Vagina (tissue), 2 donors: ENCODE measurements around the gene LYPD8. TPM values are rescaled to one million over a fixed set of nuclear protein-coding genes. Genes with fewer than 3 reads are reported as not detected.

Source experiments
- DNase-seq, 2 donors: peaks; one replicate each; pipeline ENCODE4 v3.0.0-alpha.2; 2017; ENCODE audit errors: extremely low spot score in 2 of 2
- H3K27ac ChIP-seq: fragments of 200-600 bp; sonication (generic); one replicate; pipeline ENCODE4 v1.5.1; 2019
- H3K27me3 ChIP-seq: fragments of 200-600 bp; sonication (generic); one replicate; pipeline ENCODE4 v1.5.1; 2019
- H3K36me3 ChIP-seq, 2 donors: fragments of 200-600 bp; sonication (generic); one replicate each; pipeline ENCODE4 v1.5.1; 2017 to 2019
- H3K4me1 ChIP-seq: fragments of 200-600 bp; sonication (generic); one replicate; pipeline ENCODE4 v1.5.1; 2019
- H3K4me3 ChIP-seq, 2 donors: fragments of 200-600 bp; sonication (generic); 1 replicate in 1 of 2; 2 replicates in 1 of 2; pipeline ENCODE4 v1.5.1; 2016 to 2019
- H3K9me3 ChIP-seq: fragments of 200-600 bp; sonication (generic); one replicate; pipeline ENCODE4 v1.5.1; 2019
- CTCF ChIP-seq, 3 experiments: fragments of 450-650 bp in 2 of 3; fragments of 200-600 bp in 1 of 3; sonication (generic) in 1 of 3; IDR thresholded peaks; one replicate each; pipeline ENCODE4 v1.5.1; 2017 to 2019; ENCODE audit warnings: antibody characterized with exemption in 3 of 3, mild to moderate bottlenecking in 2 of 3, moderate library complexity in 2 of 3
- POLR2A ChIP-seq, 2 donors: fragments of 450-650 bp; IDR thresholded peaks; one replicate each; pipeline ENCODE4 v1.6.1; 2017; ENCODE audit warnings: antibody characterized with exemption in 2 of 2, mild to moderate bottlenecking in 2 of 2, moderate library complexity in 2 of 2
- POLR2AphosphoS5 ChIP-seq, 2 donors: sonication (generic); formaldehyde crosslinking; IDR thresholded peaks; one replicate each; pipeline ENCODE4 v1.9.0; 2017; ENCODE audit warnings: antibody characterized with exemption in 2 of 2, mild to moderate bottlenecking in 2 of 2, low read depth in 1 of 2; ENCODE audit not compliant: insufficient read depth in 1 of 2
- intact Hi-C: fragments of 100-400 bp; cut with DNase I; formaldehyde crosslinking; loops from one replicate; pipeline ENCODE4 v1.15.1; 2023
- small RNA-seq: library from RNA; depleted of rRNA; stranded (forward); fragments of <200 nt; gene quantifications from one replicate; pipeline ENCODE3, GENCODE V24; 2016
- total RNA-seq: library from RNA; depleted of rRNA; stranded (reverse); fragments of >200 nt; gene quantifications from one replicate; pipeline ENCODE4 v1.2.3, GENCODE V29; 2016

Gene LYPD8
- total RNA-seq, 1 donor from 2014 or later: not detected

GRCh38 chr1:248696261-248696660 lies 59.3 kb downstream of the LYPD8 start:
- no peaks in the 10 kb centered on the region for H3K4me1 ChIP-seq
- no peaks in the 10 kb centered on the region for H3K36me3 ChIP-seq
- H3K27ac ChIP-seq: no peak overlapping the region
- no peaks in the 10 kb centered on the region for H3K27me3 ChIP-seq
- DNase-seq: no peak
- intact Hi-C loops: no loop called here
- no peaks in the 10 kb centered on the region for H3K9me3 ChIP-seq
- H3K4me3 ChIP-seq: no peak overlapping the region
- TF ChIP-seq POLR2AphosphoS5 (IDR thresholded peaks at IDR 0.05; ENCODE audit: insufficient read depth in 1 of 2, low read depth in 1 of 2): no peak
- no peak for TF ChIP-seq CTCF (IDR thresholded peaks at IDR 0.05)
- TF ChIP-seq POLR2A (IDR thresholded peaks at IDR 0.05): no peak

GRCh38 chr1:248695451-248696132 lies 60.0 kb downstream of the LYPD8 start:
- H3K27me3 ChIP-seq: no peaks in the 10 kb centered on the region
- intact Hi-C loops: no loop called here
- H3K9me3 ChIP-seq: no peaks in the 10 kb centered on the region
- DNase-seq: no peak
- no peaks in the 10 kb centered on the region for H3K4me1 ChIP-seq
- H3K27ac ChIP-seq: no peak overlapping the region
- no peak for TF ChIP-seq POLR2A (IDR thresholded peaks at IDR 0.05)
- no peak for TF ChIP-seq POLR2AphosphoS5 (IDR thresholded peaks at IDR 0.05; ENCODE audit: insufficient read depth in 1 of 2, low read depth in 1 of 2)
- no peak for TF ChIP-seq CTCF (IDR thresholded peaks at IDR 0.05)
- no peaks in the 10 kb centered on the region for H3K36me3 ChIP-seq
- no peak overlapping the region for H3K4me3 ChIP-seq

GRCh38 chr1:248691567-248692155 lies 63.9 kb downstream of the LYPD8 start:
- H3K9me3 ChIP-seq: no peaks in the 10 kb centered on the region

More at GRCh38 chr1:248691567-248692155, 63.9 kb downstream of the LYPD8 start:
- Histone ChIP-seq H3K4me1 (no peaks in the 10 kb centered on the region), H3K36me3 (no peaks in the 10 kb centered on the region), H3K27me3 (no peaks in the 10 kb centered on the region), H3K27ac (no peak overlapping the region), H3K4me3 (no peak overlapping the region)
- no peak for TF ChIP-seq CTCF (IDR thresholded peaks at IDR 0.05)
- TF ChIP-seq POLR2A (IDR thresholded peaks at IDR 0.05): no peak
- no peak for TF ChIP-seq POLR2AphosphoS5 (IDR thresholded peaks at IDR 0.05; ENCODE audit: insufficient read depth in 1 of 2, low read depth in 1 of 2)
- DNase-seq: no peak
- intact Hi-C loops: no loop called here

Small RNAs within 50 kb of the gene (small RNA-seq; reads per million reads assigned to genes)
- not detected for gene AHCYP8

Other genes starting within 250 kb of the LYPD8 start
- not detected for gene OR2G6, start 247.7 kb downstream of the LYPD8 start, total RNA-seq
- not detected for gene OR2T29, start 193.0 kb downstream of the LYPD8 start, total RNA-seq
- gene OR2T34, start 181.0 kb downstream of the LYPD8 start, total RNA-seq: not detected
- not detected for gene OR2T10, start 158.1 kb downstream of the LYPD8 start, total RNA-seq
- not detected for gene OR2T11, start 120.7 kb downstream of the LYPD8 start, total RNA-seq
- gene OR2T35, start 110.5 kb downstream of the LYPD8 start, total RNA-seq: not detected
- not detected for gene OR2T27, start 100.2 kb downstream of the LYPD8 start, total RNA-seq
- not detected for gene OR14I1, start 53.0 kb downstream of the LYPD8 start, total RNA-seq
- gene SH3BP5L, start 70.2 kb upstream of the LYPD8 start, total RNA-seq: 18.7 TPM
- 44.9 TPM for gene ZNF672, start 82.5 kb upstream of the LYPD8 start, total RNA-seq
- gene ZNF692, start 103.3 kb upstream of the LYPD8 start, total RNA-seq: 46.7 TPM
- gene PGBD2, start 150.5 kb upstream of the LYPD8 start, total RNA-seq: 12.5 TPM